H54 (cell line): ENCODE results near the gene PRELID2.

Source experiments
- DNase-seq: peaks from one replicate; pipeline ENCODE4 v3.0.0; 2011; ENCODE audit warnings: low spot score, mixed read lengths; ENCODE audit not compliant: insufficient read length
- FAIRE-seq: peaks from 3 replicates; lab custom pipeline; 2011; peaks lifted over from hg19 to GRCh38; lab: Jason Lieb, UNC
- POLR2A ChIP-seq: IDR thresholded peaks from 2 replicates; pipeline ENCODE4 v1.6.1; 2011; ENCODE audit warnings: low read depth, mild to moderate bottlenecking, low read length

The PRELID2 gene

DNA sequence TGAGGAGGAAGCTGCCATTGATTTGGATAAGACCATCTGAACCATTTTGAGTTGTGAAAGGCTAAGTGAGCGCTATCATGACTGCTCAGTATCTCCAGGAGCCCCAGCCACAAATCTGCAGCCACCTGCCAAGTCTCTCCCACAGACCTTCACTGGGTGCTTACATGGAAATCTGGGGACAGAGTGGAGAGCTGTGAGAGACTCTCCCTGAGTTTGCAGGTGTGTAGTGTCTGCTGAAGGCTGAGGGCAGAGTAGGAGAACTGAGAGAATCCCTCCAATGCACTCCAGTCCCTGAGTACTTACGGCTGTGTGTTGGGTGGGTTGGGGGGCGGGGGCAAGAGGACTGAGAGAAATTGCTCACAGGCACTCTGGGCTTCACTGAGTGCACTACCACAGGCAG is 123.7 kb downstream of the PRELID2 start:
- FAIRE-seq (no peak), DNase-seq (no peak)
- no peak for TF ChIP-seq POLR2A
